Endothelial cell (in vitro differentiated cells): Measurements from ENCODE around the gene NR2F1-AS1. TPM values are rescaled to one million over a fixed set of nuclear protein-coding genes. Genes with fewer than 3 reads are reported as not detected.

Experiments
- DNase-seq: peaks from one replicate; pipeline ENCODE4 v3.0.0; 2021; ENCODE audit warnings: low spot score
- H3K27ac Mint-ChIP-seq: one replicate; pipeline ENCODE4 v1.8.0; 2021; ENCODE audit warnings: mixed read lengths, inconsistent platforms; ENCODE audit not compliant: unreplicated experiment
- H3K27me3 Mint-ChIP-seq: one replicate; pipeline ENCODE4 v1.8.0; 2021; ENCODE audit warnings: mild to moderate bottlenecking, moderate library complexity, mixed read lengths, inconsistent platforms; ENCODE audit not compliant: unreplicated experiment
- H3K36me3 Mint-ChIP-seq: one replicate; pipeline ENCODE4 v1.8.0; 2021; ENCODE audit warnings: mild to moderate bottlenecking, low read depth, mixed read lengths, inconsistent platforms; ENCODE audit not compliant: unreplicated experiment
- H3K4me1 Mint-ChIP-seq: one replicate; pipeline ENCODE4 v1.8.0; 2021; ENCODE audit warnings: mild to moderate bottlenecking, mixed read lengths, inconsistent platforms; ENCODE audit not compliant: unreplicated experiment
- H3K4me3 Mint-ChIP-seq: one replicate; pipeline ENCODE4 v1.8.0; 2021; ENCODE audit warnings: mild to moderate bottlenecking, mixed read lengths, inconsistent platforms; ENCODE audit not compliant: unreplicated experiment
- H3K9me3 Mint-ChIP-seq: one replicate; pipeline ENCODE4 v1.8.0; 2021; ENCODE audit warnings: mixed read lengths, inconsistent platforms; ENCODE audit not compliant: unreplicated experiment
- total RNA-seq: library from RNA; stranded (reverse); fragmentation: NEBNext Ultra II Directional; extraction: Animal tissue kit (Norgen Biotek cat#: 25700); gene quantifications from one replicate; pipeline ENCODE4 v1.2.1, GENCODE V29; 2021; ENCODE audit not compliant: unreplicated experiment
- TF ChIP-seq, protein P1 (sequence below): fragments of 200-600 bp; sonication (generic); IDR thresholded peaks from one replicate; pipeline ENCODE4 v1.5.0; 2021; ENCODE audit warnings: antibody characterized with exemption; ENCODE audit not compliant: unreplicated experiment

Gene NR2F1-AS1
- total RNA-seq, 1 donor from 2014 or later, result 6.4 TPM

DNA sequence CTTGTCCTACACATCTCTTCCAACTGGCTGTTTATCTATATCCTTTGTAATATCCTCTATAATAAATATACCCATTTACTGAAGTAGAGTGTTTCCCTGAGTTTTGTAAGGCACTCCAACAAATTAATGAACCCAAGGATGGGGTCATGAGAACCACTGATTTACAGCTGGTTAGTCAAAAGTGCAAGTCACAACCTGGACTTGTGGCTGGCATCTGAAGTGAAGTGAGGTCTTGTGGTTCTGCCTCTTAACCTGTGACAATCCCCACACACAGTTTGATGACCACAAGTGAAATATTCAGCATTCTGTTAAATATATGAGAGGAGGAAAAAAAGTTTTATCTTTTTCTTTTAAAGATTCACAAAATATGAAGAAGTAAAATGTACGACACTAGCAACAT lies 126.1 kb downstream of the NR2F1-AS1 start:
- H3K27me3 Mint-ChIP-seq, result peaks cover 1% of the 10 kb centered on the region
- TF ChIP-seq, protein P1, sequence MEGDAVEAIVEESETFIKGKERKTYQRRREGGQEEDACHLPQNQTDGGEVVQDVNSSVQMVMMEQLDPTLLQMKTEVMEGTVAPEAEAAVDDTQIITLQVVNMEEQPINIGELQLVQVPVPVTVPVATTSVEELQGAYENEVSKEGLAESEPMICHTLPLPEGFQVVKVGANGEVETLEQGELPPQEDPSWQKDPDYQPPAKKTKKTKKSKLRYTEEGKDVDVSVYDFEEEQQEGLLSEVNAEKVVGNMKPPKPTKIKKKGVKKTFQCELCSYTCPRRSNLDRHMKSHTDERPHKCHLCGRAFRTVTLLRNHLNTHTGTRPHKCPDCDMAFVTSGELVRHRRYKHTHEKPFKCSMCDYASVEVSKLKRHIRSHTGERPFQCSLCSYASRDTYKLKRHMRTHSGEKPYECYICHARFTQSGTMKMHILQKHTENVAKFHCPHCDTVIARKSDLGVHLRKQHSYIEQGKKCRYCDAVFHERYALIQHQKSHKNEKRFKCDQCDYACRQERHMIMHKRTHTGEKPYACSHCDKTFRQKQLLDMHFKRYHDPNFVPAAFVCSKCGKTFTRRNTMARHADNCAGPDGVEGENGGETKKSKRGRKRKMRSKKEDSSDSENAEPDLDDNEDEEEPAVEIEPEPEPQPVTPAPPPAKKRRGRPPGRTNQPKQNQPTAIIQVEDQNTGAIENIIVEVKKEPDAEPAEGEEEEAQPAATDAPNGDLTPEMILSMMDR, result no peak
- H3K27ac Mint-ChIP-seq, result no peak overlapping the region
- H3K36me3 Mint-ChIP-seq, result no peaks in the 10 kb centered on the region
- no peak overlapping the region for H3K4me3 Mint-ChIP-seq
- DNase-seq, result no peak
- H3K4me1 Mint-ChIP-seq, result no peaks in the 10 kb centered on the region
- no peaks in the 10 kb centered on the region for H3K9me3 Mint-ChIP-seq

DNA sequence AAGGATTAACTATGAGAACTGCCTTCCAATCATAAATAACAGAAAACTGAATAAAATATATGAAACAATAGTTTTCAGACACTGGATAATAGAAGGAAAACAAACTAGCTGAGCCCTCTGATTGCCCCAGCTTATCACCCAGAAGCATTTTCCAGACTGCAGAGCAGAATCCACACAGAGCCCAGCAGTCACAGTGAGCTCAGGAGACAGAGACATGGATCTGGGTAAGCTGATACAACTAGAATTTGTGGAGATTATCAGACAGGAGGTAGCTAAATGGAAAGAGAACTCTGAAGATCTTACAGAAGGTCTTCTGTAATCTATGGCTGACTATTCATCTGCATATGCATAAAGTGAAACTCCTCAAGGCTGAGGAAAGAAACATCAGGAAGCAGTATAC lies 128.8 kb downstream of the NR2F1-AS1 start:
- peaks cover 1% of the 10 kb centered on the region for H3K27me3 Mint-ChIP-seq
- DNase-seq, result no peak

DNA sequence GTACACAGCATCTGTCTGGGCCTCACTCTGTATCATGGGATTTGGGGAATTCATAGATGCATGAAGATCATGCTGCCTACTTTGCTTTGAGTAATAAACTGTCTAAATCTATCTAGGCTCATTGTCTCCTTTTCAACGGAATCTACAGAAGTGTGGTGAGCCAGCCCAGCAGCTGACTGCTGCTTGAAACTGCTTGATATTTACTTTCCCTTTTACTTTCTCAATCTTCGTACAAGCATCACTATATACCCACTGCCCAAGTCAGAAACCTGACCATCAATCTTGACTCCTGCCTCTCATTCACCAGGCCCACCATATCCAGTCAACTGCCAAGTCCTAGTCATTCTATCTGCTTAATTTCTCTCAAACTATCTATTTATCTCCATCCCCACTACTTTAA lies 142.9 kb downstream of the NR2F1-AS1 start:
- peaks cover 8% of the 10 kb centered on the region for H3K36me3 Mint-ChIP-seq
- peaks cover 9% of the 10 kb centered on the region for H3K4me1 Mint-ChIP-seq
- H3K27ac Mint-ChIP-seq, result no peak overlapping the region
- TF ChIP-seq, protein P1, result no peak
- no peak overlapping the region for H3K4me3 Mint-ChIP-seq
- no peak for DNase-seq
- H3K9me3 Mint-ChIP-seq, result no peaks in the 10 kb centered on the region
- H3K27me3 Mint-ChIP-seq, result no peaks in the 10 kb centered on the region

More for the DNA sequence above, 128.8 kb downstream of the NR2F1-AS1 start:
- H3K4me3 Mint-ChIP-seq, result no peak overlapping the region
- H3K27ac Mint-ChIP-seq, result no peak overlapping the region
- TF ChIP-seq, protein P1, result no peak
- no peaks in the 10 kb centered on the region for H3K36me3 Mint-ChIP-seq
- H3K4me1 Mint-ChIP-seq, result no peaks in the 10 kb centered on the region
- no peaks in the 10 kb centered on the region for H3K9me3 Mint-ChIP-seq

DNA sequence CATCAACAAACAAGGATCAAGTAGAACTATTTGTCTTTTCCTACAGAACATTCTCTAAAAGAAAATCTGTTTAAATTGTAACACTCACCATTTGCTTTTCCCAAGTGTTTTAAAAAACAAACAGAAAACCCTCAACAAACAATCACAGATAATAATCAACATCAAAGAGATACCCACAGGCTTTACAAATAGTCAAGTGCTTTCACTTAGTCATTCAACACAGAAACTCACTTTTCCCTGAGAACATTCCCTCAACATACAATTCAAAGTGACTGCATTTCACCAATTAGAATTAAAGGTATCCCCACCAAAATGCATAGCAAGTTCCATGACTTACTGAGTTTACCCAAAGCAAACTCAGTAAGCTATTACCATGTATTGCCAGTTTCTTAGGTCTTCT lies 144.9 kb downstream of the NR2F1-AS1 start:
- Mint-ChIP-seq H3K9me3 (no peaks in the 10 kb centered on the region), H3K27me3 (no peaks in the 10 kb centered on the region), H3K36me3 (peaks cover under 1% of the 10 kb centered on the region), H3K27ac (no peak overlapping the region), H3K4me3 (no peak overlapping the region), H3K4me1 (peaks cover 9% of the 10 kb centered on the region)
- DNase-seq, result no peak
- TF ChIP-seq, protein P1, result no peak

DNA sequence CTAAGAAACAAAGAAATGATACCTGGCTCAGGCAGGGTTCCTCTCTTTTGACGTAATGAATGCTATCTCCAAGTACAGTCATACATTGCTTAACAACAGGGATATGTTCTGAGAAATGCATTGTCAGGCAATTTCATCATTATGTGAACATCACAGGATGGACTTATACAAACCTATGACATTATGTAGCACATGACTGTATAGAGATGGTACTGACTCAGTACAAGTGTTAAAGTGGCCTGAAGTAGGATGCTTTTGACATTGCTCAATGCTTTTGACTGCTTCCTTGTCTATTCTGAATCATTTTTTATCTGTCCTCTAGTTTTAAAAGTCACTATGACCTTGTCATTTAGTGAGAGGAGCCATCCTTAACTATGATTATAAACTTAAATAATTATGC lies 147.6 kb downstream of the NR2F1-AS1 start:
- Mint-ChIP-seq H3K27me3 (no peaks in the 10 kb centered on the region), H3K27ac (no peak overlapping the region), H3K9me3 (no peaks in the 10 kb centered on the region), H3K4me1 (peaks cover 8% of the 10 kb centered on the region), H3K36me3 (no peaks in the 10 kb centered on the region), H3K4me3 (no peak overlapping the region)
- TF ChIP-seq, protein P1, result no peak
- no peak for DNase-seq
